K562 (cell line): ENCODE results near the gene ZMYND19. TPM values are rescaled to one million over a fixed set of nuclear protein-coding genes. Genes with fewer than 3 reads are reported as not detected.

Experiments used
- ATAC-seq: fragments of 200-7000 bp; cut with Tn5 transposase; 3 replicates; pipeline ENCODE4 v1.9.1; 2020; ENCODE audit warnings: moderate library complexity
- BruUV-seq: library from RNA; stranded (reverse); fragments of 400-500 nt; replicated peaks from 2 replicates; lab custom pipeline; 2021; lab: Mats Ljungman, UMichigan
- CTCF ChIA-PET: fragments of 300-600 bp; formaldehyde crosslinking; extraction: SDS; loops from one replicate; lab custom pipeline; 2021; ENCODE audit warnings: low intra/inter-chr PET ratio; lab: Yijun Ruan, JAX
- POLR2A ChIA-PET: fragments of 300-600, 350-650 bp; sonication (Branson Sonifier 250); formaldehyde crosslinking; extraction: SDS; loops from one replicate; lab custom pipeline; 2021; ENCODE audit warnings: antibody characterized with exemption, inconsistent platforms; lab: Yijun Ruan, JAX
- DNase-seq, 4 experiments: peaks; one replicate each; pipeline versions ENCODE4 v3.0.0 to v3.0.0-alpha.2; 2011 to 2018; ENCODE audit warnings: low spot score in 3 of 4, mixed read lengths in 3 of 4; ENCODE audit errors: extremely low read depth in 1 of 4
- FAIRE-seq: peaks from 2 replicates; lab custom pipeline; 2011; peaks lifted over from hg19 to GRCh38; lab: Jason Lieb, UNC
- H2AFZ ChIP-seq: 2 replicates; pipeline ENCODE4 v1.6.0; 2011; ENCODE audit warnings: low read depth, low read length, control low read depth, inconsistent platforms
- H3K27ac ChIP-seq: fragments of 200-600 bp; 3 replicates; pipeline ENCODE4 v1.8.0; 2011; ENCODE audit warnings: low read depth, mild to moderate bottlenecking, control low read depth, inconsistent platforms, low read length, moderate library complexity, mixed read lengths; ENCODE audit errors: extremely low read depth
- H3K27me3 ChIP-seq, 2 experiments: fragments of 300-600 bp in 1 of 2; 2 replicates in 1 of 2; 3 replicates in 1 of 2; pipeline versions ENCODE4 v1.6.0 to v1.8.0; 2011; ENCODE audit warnings: inconsistent platforms in 2 of 2, low read length in 2 of 2, mild to moderate bottlenecking in 1 of 2, mixed read lengths in 1 of 2, moderate library complexity in 1 of 2; ENCODE audit not compliant: control insufficient read depth in 2 of 2, insufficient read depth in 2 of 2
- H3K36me3 ChIP-seq: fragments of 300-600 bp; 3 replicates; pipeline ENCODE4 v1.8.0; 2011; ENCODE audit warnings: mild to moderate bottlenecking, low read length, inconsistent platforms; ENCODE audit not compliant: control insufficient read depth, insufficient read depth
- H3K4me1 ChIP-seq, 2 experiments: fragments of 200-600 bp in 1 of 2; replicated peaks in 1 of 2; 2 replicates in 1 of 2; 3 replicates in 1 of 2; pipeline versions ENCODE4 v1.5.1 to v1.8.0; 2011; ENCODE audit warnings: inconsistent platforms in 2 of 2, low read length in 2 of 2, mild to moderate bottlenecking in 1 of 2, mixed read lengths in 1 of 2, moderate library complexity in 1 of 2; ENCODE audit not compliant: control insufficient read depth in 2 of 2, insufficient read depth in 2 of 2
- H3K4me2 ChIP-seq: 2 replicates; pipeline ENCODE4 v1.6.1; 2011; ENCODE audit warnings: low read length, control low read depth, inconsistent platforms, mixed read lengths; ENCODE audit not compliant: insufficient read depth
- H3K4me3 ChIP-seq: fragments of 200-600 bp; sonication (generic), shearing (Covaris generic); 2 replicates; pipeline ENCODE4 v1.5.1; 2016; ENCODE audit warnings: control low read depth, inconsistent platforms
- H3K79me2 ChIP-seq: fragments of 200-600 bp; 3 replicates; pipeline ENCODE4 v1.8.0; 2011; ENCODE audit warnings: low read length, inconsistent platforms; ENCODE audit not compliant: control insufficient read depth, insufficient read depth
- H3K9ac ChIP-seq, 2 experiments: 2 replicates each; pipeline versions ENCODE4 v1.6.0 to v1.6.1; 2011; ENCODE audit warnings: low read depth in 2 of 2, low read length in 2 of 2, control low read depth in 1 of 2, inconsistent platforms in 1 of 2, mild to moderate bottlenecking in 1 of 2, mixed read lengths in 1 of 2; ENCODE audit not compliant: insufficient read depth in 1 of 2
- H3K9me1 ChIP-seq: one replicate; pipeline ENCODE4 v1.6.0; 2011; ENCODE audit warnings: inconsistent platforms, mild to moderate bottlenecking, low read length, moderate library complexity; ENCODE audit not compliant: control insufficient read depth, insufficient read depth
- H3K9me3 ChIP-seq: replicated peaks from 2 replicates; pipeline ENCODE4 v1.5.1; 2011; ENCODE audit warnings: low read depth, low read length, inconsistent platforms; ENCODE audit not compliant: control insufficient read depth, insufficient read depth
- H4K20me1 ChIP-seq: replicated peaks from 2 replicates; pipeline ENCODE4 v1.6.1; 2011; ENCODE audit warnings: low read length, inconsistent platforms, mixed read lengths; ENCODE audit not compliant: control insufficient read depth, insufficient read depth
- IRF2 ChIP-seq: sonication (generic); formaldehyde crosslinking; IDR thresholded peaks from 2 replicates; pipeline ENCODE4 v1.8.1; 2022; ENCODE audit warnings: mild to moderate bottlenecking, missing genetic modification reagents
- MGA ChIP-seq: fragments of 450-650 bp; IDR thresholded peaks from 2 replicates; pipeline ENCODE4 v1.6.1; 2016; ENCODE audit warnings: mild to moderate bottlenecking, moderate library complexity
- ZNF764 ChIP-seq: fragments of 250-450 bp; sonication (Bioruptor Pico); IDR thresholded peaks from 2 replicates; pipeline ENCODE4 v1.4.0; 2020; ENCODE audit warnings: low read depth, mild to moderate bottlenecking, moderate library complexity
- WGBS: fragments of 100-300 bp; shearing (Covaris generic); methylation state at CpG from one replicate; pipeline ENCODE4 v1.1.6; 2016; ENCODE audit warnings: low coverage, mixed read lengths; ENCODE audit not compliant: insufficient coverage; ENCODE audit errors: missing lambda C conversion rate; 5-methylcytosine and 5-hydroxymethylcytosine counted together
- in situ Hi-C: fragments of 300-500 bp; cut with MboI; formaldehyde crosslinking; loops from 4 replicates; pipeline ENCODE4 v1.15.0; 2018; ENCODE audit warnings: inconsistent platforms, mixed read lengths
- intact Hi-C: fragments of 100-400 bp; cut with micrococcal nuclease; formaldehyde crosslinking; loops from 2 replicates; pipeline ENCODE4 v1.14.2; 2022
- polyA plus RNA-seq, 8 experiments: library from polyadenylated mRNA; depleted of rRNA in 4 of 8; stranded (reverse) in 5 of 8; unstranded in 3 of 8; fragments of >200 nt; fragmentation: Nextera tagmentation in 2 of 8; fragmentation: Illumina TruSeq in 1 of 8; extraction: Ambion mirVana in 2 of 8; extraction: Trizol in 1 of 8; gene quantifications; 2 replicates each; pipeline versions ENCODE4 v1.2.1 to v1.2.3, GENCODE V29; 2011 to 2014; ENCODE audit warnings: inconsistent platforms in 1 of 8, missing spikeins in 1 of 8
- total RNA-seq, 7 experiments: library from RNA; depleted of rRNA in 6 of 7; stranded (reverse); fragments of >200 nt in 6 of 7; fragmentation: Illumina TruSeq in 2 of 7; extraction: Trizol in 2 of 7; gene quantifications; 2 replicates each; pipeline versions ENCODE4 v1.2.1 to v1.2.3, GENCODE V29; 2011 to 2021; ENCODE audit warnings: low replicate concordance in 1 of 7

The ZMYND19 gene
- total and polyA plus RNA-seq, 9 of the 15 experiments (the other 6 are each of a cell fraction or from before 2014, with no cell fraction given), result 1.0 to 86.7 (median 44.0) TPM

GRCh38 chr9:137639303-137640051 is 49.2 kb upstream of the ZMYND19 start:
- WGBS, result 78% methylated on average over 7 of the region's 12 CpGs
- intact Hi-C loops, result no loop called here
- H3K9me1 ChIP-seq, result no peaks in the 10 kb centered on the region
- H3K4me1 ChIP-seq, result no peaks in the 10 kb centered on the region; a peak in 2 of 5 replicates
- in situ Hi-C loops, result no loop called here
- DNase-seq (no peak), FAIRE-seq (no peak), ATAC-seq (no peak)
- peaks cover 85% of the 10 kb centered on the region for H3K79me2 ChIP-seq
- no peak overlapping the region for H3K9ac ChIP-seq
- no TSS peak for BruUV-seq
- no peak overlapping the region for H3K4me3 ChIP-seq
- CTCF ChIA-PET, result no interaction called here
- H3K27me3 ChIP-seq, result no peaks in the 10 kb centered on the region
- no peak overlapping the region for H3K4me2 ChIP-seq
- H3K27ac ChIP-seq, result no peak overlapping the region; the same call in 2 of the 3 replicates
- TF ChIP-seq IRF2 (CRISPR knock-in tag) (no peak), ZNF764 (CRISPR knock-in tag) (no peak), MGA (0 out of 2 replicates have a peak, but pooled peaks have one; percentile 26)
- no peak overlapping the region for H2AFZ ChIP-seq
- H4K20me1 ChIP-seq, result no peaks in the 10 kb centered on the region; the same call in none of the 2 replicates
- H3K9me3 ChIP-seq, result no peaks in the 10 kb centered on the region
- POLR2A ChIA-PET, result interaction anchor here (1.1 kb wide), 1 partner anchor 20 kb away, joined by 5 read pairs; the partner anchor contains the start of gene EHMT1
- H3K36me3 ChIP-seq, result peaks cover 20% of the 10 kb centered on the region; the same call in 2 of the 3 replicates
